Endothelial cell of umbilical vein (primary cell): Measurements from ENCODE around the gene LATS2. TPM values are rescaled to one million over a fixed set of nuclear protein-coding genes. Genes with fewer than 3 reads are reported as not detected.

Experiments
- BruUV-seq: library from RNA; stranded (reverse); fragments of 400-500 nt; replicated peaks from 2 replicates; lab custom pipeline; 2021; lab: Mats Ljungman, UMichigan
- CTCF ChIA-PET: fragments of 300-600, 350-600 bp; sonication (Branson Sonifier 250); formaldehyde crosslinking; loops from one replicate; lab custom pipeline; 2021; ENCODE audit warnings: antibody characterized with exemption, inconsistent platforms; lab: Charles Lee
- POLR2A ChIA-PET: fragments of 300-600, 350-600 bp; sonication (Branson Sonifier 250); formaldehyde crosslinking; loops from one replicate; lab custom pipeline; 2021; ENCODE audit warnings: antibody characterized with exemption, inconsistent platforms; lab: Charles Lee
- DNase-seq: peaks from one replicate; pipeline ENCODE4 v3.0.0-alpha.2; 2011; ENCODE audit warnings: low read depth, low spot score
- FAIRE-seq: peaks from 2 replicates; lab custom pipeline; 2011; peaks lifted over from hg19 to GRCh38; lab: Jason Lieb, UNC
- H2AFZ ChIP-seq: 2 replicates; pipeline ENCODE4 v1.6.0; 2012; ENCODE audit warnings: low read depth, low read length, control low read depth, inconsistent platforms
- H3K27ac ChIP-seq: 2 replicates; pipeline ENCODE4 v1.5.1; 2011; ENCODE audit warnings: low read depth, mild to moderate bottlenecking, control low read depth, low read length, moderate library complexity; ENCODE audit not compliant: insufficient read depth
- H3K27me3 ChIP-seq, 2 experiments: 2 replicates each; pipeline versions ENCODE4 v1.6.0 to v1.6.1; 2011; ENCODE audit warnings: low read length in 2 of 2, mixed read lengths in 1 of 2; ENCODE audit not compliant: control insufficient read depth in 2 of 2, insufficient read depth in 2 of 2
- H3K36me3 ChIP-seq, 2 experiments: 2 replicates in 1 of 2; 3 replicates in 1 of 2; pipeline ENCODE4 v1.5.1; 2011; ENCODE audit warnings: low read length in 2 of 2, mild to moderate bottlenecking in 1 of 2, moderate library complexity in 1 of 2; ENCODE audit not compliant: control insufficient read depth in 2 of 2, insufficient read depth in 2 of 2; ENCODE audit errors: extremely low read depth in 1 of 2
- H3K4me1 ChIP-seq: 3 replicates; pipeline ENCODE4 v1.5.1; 2011; ENCODE audit warnings: mild to moderate bottlenecking, low read length; ENCODE audit not compliant: control insufficient read depth, insufficient read depth; ENCODE audit errors: extremely low read depth
- H3K4me2 ChIP-seq: 2 replicates; pipeline ENCODE4 v1.6.1; 2011; ENCODE audit warnings: low read length, control low read depth, mixed read lengths; ENCODE audit not compliant: insufficient read depth
- H3K4me3 ChIP-seq, 3 experiments: fragments of 200-600 bp in 1 of 3; sonication (generic), shearing (Covaris generic) in 1 of 3; replicated peaks in 1 of 3; 2 replicates each; pipeline ENCODE4 v1.5.1; 2011 to 2016; ENCODE audit warnings: control low read depth in 3 of 3, low read length in 3 of 3, mild to moderate bottlenecking in 2 of 3, inconsistent platforms in 1 of 3, low read depth in 1 of 3, moderate library complexity in 1 of 3; ENCODE audit not compliant: insufficient read depth in 1 of 3
- H3K79me2 ChIP-seq: 2 replicates; pipeline ENCODE4 v1.6.0; 2012; ENCODE audit warnings: low read length, inconsistent platforms; ENCODE audit not compliant: control insufficient read depth, insufficient read depth
- H3K9ac ChIP-seq: replicated peaks from 2 replicates; pipeline ENCODE3; 2011; ENCODE audit warnings: low read length, control low read depth; ENCODE audit not compliant: insufficient read depth; ENCODE audit errors: extremely low read depth
- H3K9me1 ChIP-seq: replicated peaks from 3 replicates; pipeline ENCODE4 v1.6.0; 2011; ENCODE audit warnings: mild to moderate bottlenecking, low read length; ENCODE audit not compliant: control insufficient read depth, insufficient read depth; ENCODE audit errors: extremely low read depth
- H3K9me3 ChIP-seq: replicated peaks from 2 replicates; pipeline ENCODE4 v1.5.1; 2012; ENCODE audit warnings: low read length, inconsistent platforms; ENCODE audit not compliant: control insufficient read depth, insufficient read depth
- H4K20me1 ChIP-seq: replicated peaks from 2 replicates; pipeline ENCODE3; 2011; ENCODE audit warnings: mild to moderate bottlenecking, low read length; ENCODE audit not compliant: control insufficient read depth, insufficient read depth; ENCODE audit errors: extremely low read depth
- JUN ChIP-seq: IDR thresholded peaks from 2 replicates; pipeline ENCODE4 v1.6.1; 2011; ENCODE audit warnings: borderline replicate concordance, low read depth; ENCODE audit not compliant: insufficient read length, insufficient read depth
- POLR2A ChIP-seq: IDR thresholded peaks from 2 replicates; pipeline ENCODE4 v1.6.1; 2012; ENCODE audit warnings: low read depth, mild to moderate bottlenecking, control low read depth, low read length
- POLR2AphosphoS5 ChIP-seq: IDR thresholded peaks from 2 replicates; pipeline ENCODE4 v1.6.1; 2012; ENCODE audit warnings: low read depth, mild to moderate bottlenecking, control low read depth, low read length, moderate library complexity; ENCODE audit not compliant: insufficient read depth
- dilution Hi-C: fragments of 300-500 bp; cut with MboI; formaldehyde crosslinking; loops from one replicate; pipeline ENCODE4 v1.15.0; 2019; ENCODE audit warnings: low sequenced_read_pairs; ENCODE audit not compliant: extremely low pct_ligation_motif_present
- intact Hi-C: fragments of 100-400 bp; cut with micrococcal nuclease; formaldehyde crosslinking; loops from one replicate; pipeline ENCODE4 v1.10.0; 2022
- polyA plus RNA-seq, 4 experiments: library from polyadenylated mRNA; depleted of rRNA in 3 of 4; stranded (reverse) in 3 of 4; unstranded in 1 of 4; fragments of >200 nt; gene quantifications; 2 replicates each; pipeline versions ENCODE4 v1.2.1 to v1.2.3, GENCODE V29; 2011 to 2012; ENCODE audit warnings: missing spikeins in 1 of 4
- total RNA-seq: library from RNA; stranded (reverse); gene quantifications from 2 replicates; pipeline ENCODE4 v1.2.3, GENCODE V29; 2021
- TF ChIP-seq, protein P1 (sequence below), 2 donors: IDR thresholded peaks; 1 replicate in 1 of 2; 2 replicates in 1 of 2; pipeline ENCODE4 v1.5.1; 2011; ENCODE audit warnings: low read length in 2 of 2, mild to moderate bottlenecking in 2 of 2, moderate library complexity in 2 of 2, control low read depth in 1 of 2, inconsistent platforms in 1 of 2, low read depth in 1 of 2; ENCODE audit not compliant: insufficient read depth in 1 of 2; ENCODE audit errors: extremely low read depth in 1 of 2

The LATS2 gene
- total and polyA plus RNA-seq, 2 donors (not counting 3 experiments of a cell fraction or from before 2014, with no cell fraction given), result 33.5 to 67.6 TPM

DNA sequence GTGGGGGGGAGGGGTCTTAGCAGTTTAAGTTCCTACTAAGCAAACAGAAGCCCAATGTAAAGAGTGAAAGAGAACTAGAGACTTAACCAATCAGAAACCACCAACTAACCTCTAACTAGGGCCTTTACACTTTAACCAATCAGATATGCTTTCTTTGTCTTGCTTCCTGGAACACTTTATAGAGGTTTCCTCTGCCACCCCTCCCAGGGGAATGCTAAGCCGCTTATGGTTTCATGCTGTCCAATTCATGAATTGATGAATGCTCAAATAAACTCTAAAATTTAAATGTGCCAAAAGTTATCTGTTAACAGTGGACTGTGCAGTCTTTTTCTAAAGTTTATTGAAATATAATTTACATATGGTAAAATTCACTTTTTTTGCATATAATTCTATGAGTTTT is 33.9 kb upstream of the LATS2 start:
- no peak for TF ChIP-seq POLR2A
- no peaks in the 10 kb centered on the region for H3K27me3 ChIP-seq
- no peak overlapping the region for H3K4me3 ChIP-seq
- H3K36me3 ChIP-seq, result no peaks in the 10 kb centered on the region
- FAIRE-seq, result no peak
- no peak overlapping the region for H2AFZ ChIP-seq
- H3K4me2 ChIP-seq, result no peak overlapping the region
- H3K27ac ChIP-seq, result no peak overlapping the region
- intact Hi-C loops, result no loop called here
- dilution Hi-C loops, result no loop called here
- H3K4me1 ChIP-seq, result no peaks in the 10 kb centered on the region
- H3K79me2 ChIP-seq, result no peaks in the 10 kb centered on the region
- H3K9me3 ChIP-seq, result no peaks in the 10 kb centered on the region
- BruUV-seq, result no TSS peak
- H4K20me1 ChIP-seq, result no peaks in the 10 kb centered on the region
- ChIA-PET POLR2A (no interaction called here), CTCF (no interaction called here)
- no peak for DNase-seq
- H3K9me1 ChIP-seq, result no peaks in the 10 kb centered on the region
- H3K9ac ChIP-seq, result no peak overlapping the region

DNA sequence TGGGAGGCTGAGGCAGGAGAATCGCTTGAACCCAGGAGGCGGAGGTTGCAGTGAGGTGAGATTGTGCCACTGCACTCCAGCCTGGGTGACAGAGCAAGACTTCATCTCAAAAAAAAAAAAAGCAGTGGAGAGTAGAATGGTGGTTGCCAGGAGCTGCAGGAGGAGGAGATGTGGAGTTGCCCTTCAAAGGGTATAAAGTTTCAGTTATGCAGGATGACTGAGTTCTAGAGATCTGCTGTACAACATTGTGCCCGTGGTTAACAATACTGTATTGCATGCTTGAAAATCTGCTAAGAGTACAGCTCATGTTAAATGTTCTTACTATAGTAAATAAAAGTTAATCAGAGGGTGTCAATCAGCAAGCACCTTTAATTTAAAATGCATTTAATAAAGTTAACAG is 28.4 kb upstream of the LATS2 start:
- no peak for FAIRE-seq
- no peaks in the 10 kb centered on the region for H3K79me2 ChIP-seq
- no peaks in the 10 kb centered on the region for H3K9me3 ChIP-seq
- H3K4me1 ChIP-seq, result no peaks in the 10 kb centered on the region
- no peaks in the 10 kb centered on the region for H3K27me3 ChIP-seq
- no peak overlapping the region for H3K4me3 ChIP-seq
- intact Hi-C loops (no loop called here), dilution Hi-C loops (no loop called here)
- H3K9ac ChIP-seq, result no peak overlapping the region
- TF ChIP-seq POLR2A, result no peak
- TF ChIP-seq, protein P1, sequence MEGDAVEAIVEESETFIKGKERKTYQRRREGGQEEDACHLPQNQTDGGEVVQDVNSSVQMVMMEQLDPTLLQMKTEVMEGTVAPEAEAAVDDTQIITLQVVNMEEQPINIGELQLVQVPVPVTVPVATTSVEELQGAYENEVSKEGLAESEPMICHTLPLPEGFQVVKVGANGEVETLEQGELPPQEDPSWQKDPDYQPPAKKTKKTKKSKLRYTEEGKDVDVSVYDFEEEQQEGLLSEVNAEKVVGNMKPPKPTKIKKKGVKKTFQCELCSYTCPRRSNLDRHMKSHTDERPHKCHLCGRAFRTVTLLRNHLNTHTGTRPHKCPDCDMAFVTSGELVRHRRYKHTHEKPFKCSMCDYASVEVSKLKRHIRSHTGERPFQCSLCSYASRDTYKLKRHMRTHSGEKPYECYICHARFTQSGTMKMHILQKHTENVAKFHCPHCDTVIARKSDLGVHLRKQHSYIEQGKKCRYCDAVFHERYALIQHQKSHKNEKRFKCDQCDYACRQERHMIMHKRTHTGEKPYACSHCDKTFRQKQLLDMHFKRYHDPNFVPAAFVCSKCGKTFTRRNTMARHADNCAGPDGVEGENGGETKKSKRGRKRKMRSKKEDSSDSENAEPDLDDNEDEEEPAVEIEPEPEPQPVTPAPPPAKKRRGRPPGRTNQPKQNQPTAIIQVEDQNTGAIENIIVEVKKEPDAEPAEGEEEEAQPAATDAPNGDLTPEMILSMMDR (IDR thresholded peaks at IDR 0.05; ENCODE audit: extremely low read depth in 1 of 2, insufficient read depth in 1 of 2, low read depth in 1 of 2, low read length in 2 of 2), result no peak
- no peak for TF ChIP-seq POLR2AphosphoS5
- TF ChIP-seq JUN, result no peak
- no peaks in the 10 kb centered on the region for H3K36me3 ChIP-seq
- ChIA-PET POLR2A (no interaction called here), CTCF (interaction anchor here (1.5 kb wide), 1 partner anchor 19 kb away, joined by 3 read pairs; no protein-coding TSS in a partner anchor)
- no peak overlapping the region for H3K27ac ChIP-seq
- DNase-seq, result no peak
- no peak overlapping the region for H3K4me2 ChIP-seq
- no peaks in the 10 kb centered on the region for H3K9me1 ChIP-seq
- no peak overlapping the region for H2AFZ ChIP-seq
- BruUV-seq, result no TSS peak
- no peaks in the 10 kb centered on the region for H4K20me1 ChIP-seq
